Right lobe of liver (tissue), 4 donors: Measurements from ENCODE around the gene UTS2R.

ENCODE experiments used
- CTCF ChIP-seq, 4 donors: fragments of 200-600 bp in 3 of 4; fragments of 450-650 bp in 1 of 4; IDR thresholded peaks; one replicate each; pipeline versions ENCODE4 v1.5.1 to v1.8.0; 2016 to 2022; ENCODE audit warnings: antibody characterized with exemption in 4 of 4, mild to moderate bottlenecking in 2 of 4
- POLR2A ChIP-seq: fragments of 450-650 bp; IDR thresholded peaks from one replicate; pipeline ENCODE4 v1.6.1; 2017; ENCODE audit warnings: antibody characterized with exemption, mild to moderate bottlenecking
- donor health status: DM: no; HTN: no; CAD: no.
- donor health status: DM: no; HTN: no; CAD: no.
- donor health status: DM: no; HTN: yes; CAD: no.

- no peak for TF ChIP-seq CTCF (IDR thresholded peaks at IDR 0.05)
- TF ChIP-seq POLR2A, result no peak
These were observed 9.5 kb upstream of the UTS2R start for GRCh38 chr17:82361885-82362633.
